Measurements from ENCODE around the gene ENTHD1. TPM values are rescaled to one million over a fixed set of nuclear protein-coding genes. Genes with fewer than 3 reads are reported as not detected.
"Not testable (repeated sequence)": the region's sequence is repeated elsewhere in the genome, so short reads cannot be mapped to it uniquely, and the experiment has no call there.

The ENTHD1 gene
- total RNA-seq, 1 donor from 2014 or later: 0.18 TPM

DNA sequence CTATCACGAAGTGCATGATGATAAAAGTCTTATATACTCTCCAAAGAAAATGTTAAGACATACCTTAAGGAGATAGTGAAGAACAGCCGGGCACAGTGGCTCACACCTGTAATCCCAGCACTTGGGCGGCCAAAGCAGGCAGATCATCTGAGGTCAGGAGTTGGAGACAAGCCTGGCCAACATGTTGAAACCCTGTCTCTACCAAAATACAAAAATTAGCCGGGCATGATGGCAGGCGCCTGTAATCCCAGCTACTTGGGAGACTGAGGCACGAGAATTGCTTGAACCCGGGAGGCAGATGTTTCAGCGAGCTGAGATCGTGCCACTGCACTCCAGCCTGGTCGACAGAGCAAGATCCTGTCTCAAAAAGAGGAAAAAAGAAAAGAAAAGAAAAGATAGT lies 10.5 kb upstream of the ENTHD1 start:
- intact Hi-C loops (cut with micrococcal nuclease): loop anchor here (5.0 to 10.0 kb wide), 3 partner anchors 58 to 369 kb away; partner anchors contain the start of genes RPS19BP1, TMA7B and TNRC6B

DNA sequence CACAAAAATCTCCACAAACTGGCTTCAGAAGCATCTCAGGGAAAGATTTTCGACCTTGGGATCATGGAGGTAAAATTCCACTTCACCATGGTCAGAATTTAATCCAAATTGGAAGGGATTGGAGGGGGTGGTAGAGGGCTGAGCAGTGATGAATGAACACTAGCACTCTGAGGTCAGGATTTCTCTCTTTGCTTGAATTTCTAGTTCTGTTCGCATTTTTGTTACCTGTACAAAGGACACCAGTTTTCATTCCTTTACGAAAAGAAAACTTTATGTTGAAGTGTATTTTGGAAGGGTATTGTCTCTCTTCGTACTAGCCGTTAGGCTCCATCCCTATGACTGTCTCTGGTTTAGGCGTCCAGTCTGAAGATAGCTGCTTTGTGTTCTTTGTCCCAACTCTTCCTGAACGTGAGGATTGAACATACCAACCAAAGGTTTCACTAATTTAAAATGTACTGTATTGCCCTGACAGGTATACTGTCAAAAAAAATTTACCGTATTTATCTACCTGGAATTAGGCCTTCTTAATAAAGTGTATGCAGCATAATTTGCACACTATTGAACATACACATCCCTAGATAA lies 8.1 kb upstream of the ENTHD1 start:
- intact Hi-C loops (cut with micrococcal nuclease): loop anchor here (1.0 to 10.0 kb wide), 7 partner anchors 9 to 367 kb away; partner anchors contain the start of genes RPS19BP1, TMA7B and TNRC6B

DNA sequence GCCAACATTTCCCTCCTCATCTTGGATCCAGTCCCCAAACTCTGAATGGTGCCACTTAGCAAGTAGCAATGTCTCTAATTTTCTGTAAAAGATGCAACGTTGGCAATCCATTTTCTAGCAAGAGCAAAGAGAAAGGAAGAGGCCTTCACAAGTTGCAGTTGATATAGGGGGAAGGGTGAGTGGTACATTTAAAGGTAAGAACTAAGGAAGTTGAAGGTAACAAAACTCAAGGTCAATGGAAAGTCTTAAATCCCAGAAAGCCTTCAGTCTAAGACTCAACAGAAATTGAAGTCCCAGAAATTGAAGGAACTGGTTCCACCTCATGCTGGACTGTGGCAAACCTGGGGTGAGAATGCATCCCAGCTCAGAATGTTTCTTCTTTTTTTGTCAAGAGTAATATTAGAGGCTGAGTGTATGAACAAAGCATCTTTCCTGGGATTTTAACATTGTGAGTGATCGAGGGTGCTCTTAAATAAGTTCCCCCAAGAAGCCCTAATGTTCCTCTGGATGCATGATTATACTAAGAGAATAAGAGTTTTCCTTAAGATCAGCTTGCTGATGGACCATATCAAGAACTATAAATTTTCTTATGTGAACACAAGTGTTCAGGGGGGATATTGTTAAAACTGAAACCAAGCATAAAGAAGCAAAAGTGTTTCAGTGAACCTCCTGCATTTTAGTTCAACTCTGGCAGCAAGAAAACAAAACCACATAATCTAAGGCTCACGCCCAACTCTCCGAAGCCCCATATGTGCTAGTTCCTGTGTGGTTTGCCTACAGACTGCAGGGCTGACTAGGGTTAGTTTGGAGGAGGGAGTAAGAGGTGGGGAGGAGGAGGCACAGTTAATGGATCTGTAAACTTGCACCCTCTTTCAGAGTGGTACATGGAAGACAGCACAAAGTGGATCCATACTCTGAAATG lies 7.0 kb upstream of the ENTHD1 start, which contains the start of gene GRAP2:
Gene GRAP2, plus strand, starts transcription at position 779 of the 922 bp plus-strand sequence. CDS start 46,023 bp downstream, outside the sequence.
- intact Hi-C loops (cut with micrococcal nuclease): loop anchor here (1.0 to 10.0 kb wide), 7 partner anchors 10 to 366 kb away; partner anchors contain the start of genes RPS19BP1, TMA7B and TNRC6B

DNA sequence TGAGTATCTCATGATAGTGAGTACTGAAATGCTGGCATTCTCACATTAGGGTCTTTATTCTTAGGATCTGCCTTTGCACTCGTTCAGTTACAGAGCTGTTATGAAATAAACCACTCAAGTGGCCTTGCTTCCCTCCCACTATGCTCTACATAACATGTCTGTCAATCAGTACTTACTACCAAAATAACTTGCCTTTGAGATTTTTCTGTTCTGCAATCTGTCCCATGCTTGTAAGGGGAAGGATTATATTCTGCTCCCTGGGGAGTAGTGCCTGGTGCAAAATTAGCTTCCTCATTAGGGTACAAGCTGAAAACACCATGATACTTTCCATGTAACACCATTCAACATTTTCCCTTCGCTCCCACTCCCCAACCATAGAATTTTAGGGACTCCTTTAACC lies 5.4 kb upstream of the ENTHD1 start:
- intact Hi-C loops (cut with micrococcal nuclease): no loop called here

DNA sequence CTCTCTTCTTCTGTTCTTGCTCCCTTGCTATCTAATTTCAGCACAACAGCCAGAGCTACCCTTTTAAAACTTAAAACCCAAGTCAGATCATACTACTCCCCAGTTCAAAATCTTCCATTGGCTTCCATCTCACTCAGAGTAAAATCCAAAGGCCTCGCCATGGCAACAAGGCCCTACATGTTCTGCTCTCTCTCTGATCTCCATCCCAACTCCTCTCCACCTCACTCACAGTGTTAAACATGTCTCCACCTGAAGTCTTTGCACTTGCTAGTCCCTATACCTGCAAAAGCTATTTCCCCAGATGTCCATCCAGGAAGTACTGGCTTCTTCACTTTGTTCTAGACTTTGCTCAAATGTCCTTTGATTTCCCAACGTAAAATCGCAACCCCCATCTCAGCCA lies 4.3 kb upstream of the ENTHD1 start:
- intact Hi-C loops (cut with micrococcal nuclease): no loop called here

DNA sequence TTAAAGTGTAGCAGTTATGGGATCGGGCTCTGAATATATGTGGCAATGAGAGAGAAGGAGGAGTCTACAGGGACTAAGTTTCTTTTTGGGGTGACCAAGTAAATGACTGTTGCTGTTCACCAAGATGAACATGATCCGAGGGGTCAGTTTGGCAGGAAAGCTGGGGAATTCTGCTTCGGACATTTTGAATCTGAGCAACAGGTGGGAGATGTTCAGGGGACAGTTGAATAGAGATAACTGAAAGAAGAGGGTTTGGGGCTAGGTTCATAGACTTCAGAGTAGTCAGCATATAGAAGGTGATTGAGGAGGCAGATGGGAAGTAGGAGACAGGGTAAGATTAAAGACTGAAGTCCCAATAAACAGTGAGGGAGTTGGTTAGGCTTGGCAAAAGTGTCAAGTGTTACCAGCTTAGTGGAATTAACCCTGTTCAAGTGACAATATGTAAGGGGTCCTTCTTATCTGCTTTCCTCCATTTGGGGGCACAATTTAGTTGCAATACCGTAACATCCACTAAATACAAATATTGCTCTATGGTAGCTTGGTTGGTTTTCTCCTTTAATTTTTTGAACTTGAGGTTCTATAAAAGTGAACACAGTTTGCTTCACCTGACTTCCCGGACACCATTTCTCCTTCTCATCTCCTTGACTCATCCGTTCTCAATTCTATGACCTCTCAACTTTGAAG lies 2.9 kb upstream of the ENTHD1 start:
- intact Hi-C loops (cut with micrococcal nuclease): no loop called here

DNA sequence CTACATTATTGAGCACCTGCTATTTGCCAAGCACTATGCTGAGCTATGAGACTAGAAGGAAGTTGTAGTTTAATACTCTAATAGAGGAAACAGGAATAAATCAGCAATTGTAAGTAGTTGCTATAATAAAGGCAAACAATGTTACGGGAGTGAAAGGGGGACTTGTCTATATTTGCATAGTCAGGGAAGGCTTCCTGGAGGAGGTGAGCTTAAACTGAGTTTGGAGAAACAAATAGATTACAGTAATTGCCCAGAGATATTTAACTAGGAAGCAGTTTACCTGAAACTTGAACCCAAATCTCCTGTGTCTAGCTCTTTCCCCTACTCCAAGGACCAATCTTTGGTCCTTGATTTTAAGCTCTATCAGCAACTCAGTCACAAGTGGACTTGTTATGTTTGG lies 2.1 kb upstream of the ENTHD1 start:
- intact Hi-C loops (cut with micrococcal nuclease): no loop called here

DNA sequence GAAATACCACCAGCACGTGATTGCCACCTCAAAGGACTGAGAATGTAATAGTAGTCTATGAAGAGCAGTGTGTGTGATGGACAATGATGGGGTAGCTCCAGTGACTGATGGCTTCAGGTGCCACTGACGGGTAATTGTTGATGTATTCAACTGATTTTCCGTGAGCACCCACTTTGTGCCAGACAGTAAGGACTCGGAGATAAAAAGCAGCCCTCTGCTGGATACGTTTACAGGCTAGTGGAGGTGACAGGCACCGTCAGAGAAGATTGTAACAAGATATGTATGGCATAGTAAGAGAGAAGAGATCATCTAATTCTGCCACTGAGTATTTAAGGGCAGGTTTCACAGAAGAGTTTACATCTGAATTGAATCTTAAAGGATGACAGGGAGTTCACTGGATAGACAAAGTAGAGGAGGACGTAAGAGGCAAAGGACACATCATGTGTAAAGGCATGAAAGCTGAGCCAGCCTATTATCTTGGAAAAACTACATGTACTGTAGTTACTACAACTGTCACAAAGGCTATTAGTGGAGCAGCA lies 1.1 kb upstream of the ENTHD1 start:
- intact Hi-C loops (cut with micrococcal nuclease): no loop called here

DNA sequence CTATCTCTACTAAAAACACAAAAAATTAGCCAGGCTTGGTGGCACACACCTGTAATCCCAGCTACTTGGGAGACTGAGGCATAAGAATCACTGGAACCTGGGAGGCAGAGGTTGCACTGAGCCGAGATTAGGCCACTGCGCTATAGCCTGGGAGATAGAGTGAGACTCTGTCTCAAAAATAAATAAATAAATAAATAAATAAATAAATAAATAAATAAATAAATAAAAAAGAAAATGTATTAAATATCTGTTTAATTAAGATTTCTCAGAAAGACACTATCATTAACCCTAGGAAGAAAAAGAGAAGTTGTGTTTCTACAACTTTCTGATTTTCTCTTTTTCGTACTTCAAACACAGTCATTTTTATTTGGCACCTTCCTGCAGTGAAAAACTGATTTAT lies 3.6 kb downstream of the ENTHD1 start:
- intact Hi-C loops (cut with micrococcal nuclease): not testable (repeated sequence)

DNA sequence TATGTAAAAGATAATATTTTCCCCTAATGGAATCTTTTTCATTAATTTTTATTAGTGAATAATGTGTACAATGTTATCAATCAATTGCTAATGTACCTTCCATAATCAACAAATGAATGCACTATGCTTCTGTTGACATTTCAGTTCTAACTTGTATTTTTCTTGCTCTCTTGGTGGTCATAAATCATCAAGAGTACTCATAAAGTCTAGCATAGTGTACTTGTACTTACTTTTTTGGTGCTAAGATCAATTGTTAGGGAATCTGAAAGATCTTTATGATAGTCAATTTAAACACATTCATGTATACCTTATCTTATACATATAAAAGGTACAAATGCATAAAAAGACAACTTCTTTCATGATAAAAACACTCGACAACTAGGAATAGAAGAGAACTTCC lies 10.5 kb downstream of the ENTHD1 start:
- intact Hi-C loops (cut with micrococcal nuclease): no loop called here

DNA sequence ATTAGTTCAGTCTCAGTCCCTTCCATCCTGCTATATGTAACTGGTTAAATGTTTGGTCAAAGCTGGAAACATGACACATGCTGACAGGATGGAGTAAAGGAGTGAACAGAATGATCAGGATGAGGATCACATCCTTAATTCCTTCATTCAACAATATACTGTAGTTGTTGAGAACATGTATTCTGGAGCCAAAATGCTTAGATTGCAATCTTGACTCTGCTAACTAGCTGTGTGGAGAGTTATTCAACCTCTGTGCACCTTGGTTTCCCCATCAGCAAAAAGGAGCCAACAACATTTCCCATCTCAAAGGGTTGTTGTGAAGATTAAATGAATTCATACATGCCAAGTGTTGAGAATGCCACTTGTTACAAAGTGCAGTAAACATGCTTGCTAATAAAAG lies 12.8 kb downstream of the ENTHD1 start:
- intact Hi-C loops (cut with micrococcal nuclease): no loop called here

DNA sequence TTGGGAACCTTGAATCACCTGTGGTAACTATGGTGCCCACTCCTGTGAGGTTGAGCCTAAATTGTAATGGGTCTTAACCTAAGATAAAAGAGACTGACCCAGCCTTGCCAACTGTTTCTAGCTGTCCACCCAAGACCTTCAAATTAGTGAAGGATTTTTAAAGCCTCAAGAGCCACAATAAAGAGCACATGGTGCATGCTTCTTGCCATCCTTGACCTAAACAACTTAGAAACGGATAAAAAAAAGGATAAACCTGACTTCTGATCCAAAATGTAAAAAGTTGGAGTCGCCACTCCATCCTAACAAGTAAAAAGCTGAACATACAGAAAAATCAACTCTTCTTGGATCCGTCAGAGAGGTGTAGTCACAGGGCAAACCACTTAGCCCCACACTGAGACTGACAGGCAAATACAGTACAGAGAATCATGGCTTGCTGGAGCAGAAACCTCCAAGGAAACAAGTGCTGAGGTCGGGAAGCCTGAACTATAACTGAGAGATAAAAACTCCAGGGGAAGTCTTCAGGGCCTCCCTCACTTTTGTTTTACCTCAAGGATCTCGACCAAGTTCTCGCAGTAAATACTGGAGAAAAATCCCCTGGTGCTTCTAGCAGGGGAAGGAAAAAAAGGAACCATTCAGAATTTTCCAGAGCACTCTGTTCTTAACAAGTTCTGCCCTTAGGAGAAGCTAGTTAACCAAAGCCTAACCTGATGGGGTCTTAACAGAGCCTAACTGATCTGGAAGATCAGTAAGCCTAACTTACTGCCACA lies 16.3 kb downstream of the ENTHD1 start:
- intact Hi-C loops (cut with micrococcal nuclease): no loop called here

DNA sequence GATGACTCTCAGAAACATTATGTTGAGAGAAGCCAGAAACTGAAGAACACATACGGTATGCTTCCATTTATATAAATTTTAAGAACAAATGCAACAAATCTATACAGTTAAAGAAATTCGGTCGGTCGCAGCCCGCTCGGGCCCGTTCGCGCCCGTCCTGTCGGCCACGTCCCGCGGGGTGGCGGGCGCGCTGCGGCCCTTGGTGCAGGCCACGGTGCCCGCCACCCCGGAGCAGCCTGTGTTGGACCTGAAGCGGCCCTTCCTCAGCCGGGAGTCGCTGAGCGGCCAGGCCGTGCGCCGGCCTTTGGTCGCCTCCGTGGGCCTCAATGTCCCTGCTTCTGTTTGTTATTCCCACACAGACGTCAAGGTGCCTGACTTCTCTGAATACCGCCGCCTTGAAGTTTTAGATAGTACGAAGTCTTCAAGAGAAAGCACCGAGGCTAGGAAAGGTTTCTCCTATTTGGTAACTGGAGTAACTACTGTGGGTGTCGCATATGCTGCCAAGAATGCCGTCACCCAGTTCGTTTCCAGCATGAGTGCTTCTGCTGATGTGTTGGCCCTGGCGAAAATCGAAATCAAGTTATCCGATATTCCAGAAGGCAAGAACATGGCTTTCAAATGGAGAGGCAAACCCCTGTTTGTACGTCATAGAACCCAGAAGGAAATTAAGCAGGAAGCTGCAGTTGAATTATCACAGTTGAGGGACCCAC lies 18.2 kb downstream of the ENTHD1 start:
- intact Hi-C loops (cut with micrococcal nuclease): not testable (repeated sequence)

DNA sequence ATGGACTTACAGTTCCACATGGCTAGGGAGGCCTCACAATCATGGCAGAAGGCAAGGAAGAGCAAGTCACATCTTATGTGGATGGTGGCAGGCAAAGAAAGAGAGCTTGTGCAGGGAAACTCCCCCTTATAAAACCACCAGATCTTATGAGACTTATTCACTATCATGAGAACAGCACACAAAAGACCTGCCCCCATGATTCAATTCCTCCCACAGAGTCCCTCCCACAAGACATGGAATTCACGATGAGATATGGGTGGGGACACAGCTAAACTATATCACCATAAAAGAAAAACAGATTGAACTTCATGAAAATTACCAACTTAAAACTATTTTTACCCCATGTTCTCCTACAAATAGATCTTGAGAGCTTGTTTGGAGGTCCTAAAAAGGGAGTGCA lies 19.6 kb downstream of the ENTHD1 start:
- intact Hi-C loops (cut with micrococcal nuclease): no loop called here

DNA sequence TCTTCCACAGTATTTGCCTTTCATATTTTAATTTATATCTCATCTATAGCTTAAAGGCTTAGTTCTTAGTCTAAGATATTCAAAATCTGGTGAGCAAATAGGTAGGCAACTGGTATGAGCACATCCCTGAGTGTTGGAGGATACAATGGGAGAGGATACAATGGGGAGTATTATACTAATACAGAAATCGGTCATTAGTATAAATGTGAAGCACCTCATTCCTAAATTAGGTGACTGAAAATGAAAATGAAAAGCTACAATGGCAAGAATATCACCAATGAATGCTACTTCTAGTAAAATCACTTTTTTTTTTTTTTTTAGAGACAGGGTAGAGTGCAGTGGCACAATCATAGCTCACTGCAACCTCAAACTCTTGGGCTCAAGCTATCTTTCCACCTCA lies 21.0 kb downstream of the ENTHD1 start:
- intact Hi-C loops (cut with micrococcal nuclease): no loop called here

DNA sequence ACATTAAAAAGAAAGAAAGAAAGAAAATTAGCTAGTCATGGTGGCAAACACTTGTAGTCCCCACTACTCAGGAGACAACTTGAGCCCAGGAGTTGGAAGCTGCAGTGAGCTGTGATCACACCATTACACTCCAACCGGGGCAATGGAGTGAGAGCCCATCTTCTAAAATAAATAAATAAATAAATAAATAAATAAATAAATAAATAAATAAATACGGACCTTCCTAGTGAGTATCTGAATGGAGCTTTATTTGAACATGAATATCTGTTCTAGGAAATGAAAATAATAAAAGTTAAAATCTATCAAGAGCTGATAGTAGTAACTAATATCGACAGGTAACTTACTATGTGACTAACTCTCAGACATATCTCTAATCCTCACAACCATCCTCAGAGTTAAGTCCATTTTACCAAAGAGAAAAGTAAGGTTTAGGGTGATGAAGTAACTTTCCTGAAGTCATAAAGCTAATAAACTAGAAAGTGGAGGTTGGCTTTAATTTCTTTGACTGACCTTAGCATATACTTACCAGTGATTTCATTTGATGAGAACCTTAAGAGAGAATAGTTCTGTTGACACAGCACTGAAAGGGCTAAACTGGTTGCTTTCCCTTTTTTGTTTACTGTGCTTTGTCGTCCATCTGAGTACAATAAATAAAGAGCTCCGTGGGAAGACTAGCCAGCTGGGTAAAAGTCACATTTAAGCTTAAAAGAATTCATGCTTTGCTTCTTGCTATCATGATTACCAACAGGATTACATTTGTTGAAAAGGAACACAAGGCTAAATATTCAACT lies 22.4 kb downstream of the ENTHD1 start:
- intact Hi-C loops (cut with micrococcal nuclease): no loop called here

DNA sequence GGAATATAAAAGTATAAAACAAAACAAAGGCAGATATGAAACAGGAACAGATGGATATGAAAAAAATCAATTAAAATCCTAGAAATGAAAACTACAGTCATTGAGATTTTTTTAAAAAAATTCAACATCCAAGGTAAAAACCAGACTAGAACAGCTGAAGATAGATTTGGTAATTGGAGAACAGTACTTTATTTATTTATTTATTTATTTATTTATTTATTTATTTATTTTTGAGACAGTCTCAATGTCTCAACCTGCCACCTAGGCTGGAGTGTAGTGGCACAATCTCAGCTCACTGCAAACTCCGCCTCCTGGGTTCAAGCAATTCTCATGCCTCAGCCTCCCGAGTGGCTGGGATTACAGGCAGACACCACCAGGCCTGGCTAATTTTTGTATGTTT lies 23.8 kb downstream of the ENTHD1 start:
- intact Hi-C loops (cut with micrococcal nuclease): not testable (repeated sequence)

DNA sequence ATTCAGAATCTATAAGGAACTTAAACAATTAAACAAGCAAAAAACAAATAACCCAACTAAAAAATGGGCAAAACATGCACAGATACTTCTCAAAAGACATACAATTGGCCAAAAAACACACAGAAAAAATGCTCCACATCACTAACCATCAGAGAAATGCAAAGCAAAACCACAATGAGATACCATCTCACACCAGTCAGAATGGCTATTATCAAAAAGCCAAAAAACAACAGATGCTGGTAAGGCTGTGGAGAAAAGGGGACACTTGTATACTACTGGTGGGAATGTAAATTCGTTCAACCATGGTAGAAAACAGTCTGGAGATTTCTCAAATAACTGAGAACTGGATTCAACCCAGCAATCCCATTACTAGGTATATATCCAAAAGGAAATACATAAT lies 24.8 kb downstream of the ENTHD1 start:
- intact Hi-C loops (cut with micrococcal nuclease): no loop called here

DNA sequence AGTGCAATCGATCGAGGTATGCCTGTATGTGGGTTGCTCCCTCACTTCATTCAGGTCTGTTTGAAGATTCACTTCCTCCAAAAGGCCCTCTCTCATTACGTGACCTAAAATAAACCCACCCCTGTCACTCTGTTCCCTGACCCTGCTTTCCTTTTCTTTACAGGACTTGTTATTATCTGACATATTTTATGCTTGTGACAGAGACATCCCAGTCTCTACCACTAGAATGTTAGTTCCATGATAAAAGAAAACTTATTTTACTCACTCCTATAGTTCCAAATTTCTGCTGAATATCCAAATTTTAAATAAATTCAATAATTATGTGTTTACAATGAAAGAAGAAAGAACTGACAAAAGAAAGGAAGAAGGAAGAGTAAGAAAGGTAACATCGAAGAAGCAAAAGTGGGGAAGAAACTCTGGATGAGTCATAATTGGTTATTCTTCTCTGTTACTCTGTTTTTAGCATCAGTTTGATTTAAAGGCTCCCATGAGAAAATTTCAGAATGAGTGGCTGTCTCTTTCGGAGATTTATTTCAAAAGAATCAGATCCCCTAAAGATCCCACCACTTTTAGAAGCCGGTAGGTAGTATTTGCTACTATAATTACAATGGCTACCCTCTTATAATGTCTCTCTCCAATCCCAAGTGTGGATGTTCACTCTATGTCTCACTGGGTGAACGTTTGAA lies 33.5 kb downstream of the ENTHD1 start:
- intact Hi-C loops (cut with micrococcal nuclease): no loop called here

All from T-helper 2 cell treated with Interferon-gamma antibody and Interleukin-4, amounts not matched to agents 100 ng/mL and 5 ng/mL, for 36 hours (primary cell).